Sigmoid colon (tissue), 4 donors: ENCODE data around the gene RAMP1.

Experiments
- EP300 ChIP-seq, 4 donors: sonication (generic); formaldehyde crosslinking; IDR thresholded peaks; one replicate each; pipeline ENCODE4 v1.6.1; 2017; ENCODE audit warnings: antibody characterized with exemption in 4 of 4
- POLR2A ChIP-seq, 2 donors: fragments of 450-650 bp; IDR thresholded peaks; one replicate each; pipeline ENCODE4 v1.6.1; 2016; ENCODE audit warnings: antibody characterized with exemption in 2 of 2, mild to moderate bottlenecking in 2 of 2, moderate library complexity in 2 of 2
- POLR2AphosphoS5 ChIP-seq, 4 donors: sonication (generic); formaldehyde crosslinking; IDR thresholded peaks; one replicate each; pipeline ENCODE4 v1.6.1; 2017; ENCODE audit warnings: antibody characterized with exemption in 4 of 4
- TF ChIP-seq, protein P1 (sequence below), 4 experiments: fragments of 450-650 bp in 3 of 4; fragments of 200-600 bp in 1 of 4; IDR thresholded peaks; one replicate each; pipeline ENCODE4 v1.5.1; 2016 to 2019; ENCODE audit warnings: antibody characterized with exemption in 4 of 4, mild to moderate bottlenecking in 3 of 4, moderate library complexity in 2 of 4

DNA sequence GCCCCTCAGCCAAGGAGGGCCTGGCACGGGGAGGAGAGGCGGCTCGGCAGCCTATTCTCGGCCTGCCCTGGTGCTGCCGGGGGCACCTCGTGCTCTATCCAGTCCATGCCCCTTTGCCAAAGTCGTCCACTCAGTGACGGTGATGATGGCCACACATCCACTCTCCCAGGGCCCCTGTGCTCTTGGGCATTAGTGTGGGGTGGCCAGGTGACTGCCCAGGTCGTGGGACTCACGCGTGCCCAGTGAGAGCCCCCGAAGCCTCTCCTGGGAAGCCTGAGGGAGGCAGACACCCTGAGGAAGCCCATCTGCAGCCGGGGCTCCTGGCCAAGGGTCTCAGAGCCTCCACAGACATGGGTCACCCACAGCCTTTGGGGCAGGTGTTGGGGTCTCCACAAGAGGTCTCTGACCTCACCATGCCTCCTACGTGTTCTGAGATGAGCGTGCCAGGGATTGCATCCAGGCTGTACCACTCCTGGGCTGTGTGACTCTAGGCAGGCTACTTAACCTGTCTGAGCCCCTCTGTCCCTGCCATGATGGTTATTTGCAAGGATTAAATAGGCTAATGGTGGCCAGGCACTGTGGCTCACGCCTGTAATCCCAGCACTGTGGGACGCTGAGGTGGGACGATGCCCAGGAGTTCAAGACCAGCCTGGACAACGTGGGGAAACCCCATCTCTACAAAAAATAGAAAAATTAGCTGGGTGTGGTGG is 12.9 kb downstream of the RAMP1 start:
- TF ChIP-seq, protein P1, sequence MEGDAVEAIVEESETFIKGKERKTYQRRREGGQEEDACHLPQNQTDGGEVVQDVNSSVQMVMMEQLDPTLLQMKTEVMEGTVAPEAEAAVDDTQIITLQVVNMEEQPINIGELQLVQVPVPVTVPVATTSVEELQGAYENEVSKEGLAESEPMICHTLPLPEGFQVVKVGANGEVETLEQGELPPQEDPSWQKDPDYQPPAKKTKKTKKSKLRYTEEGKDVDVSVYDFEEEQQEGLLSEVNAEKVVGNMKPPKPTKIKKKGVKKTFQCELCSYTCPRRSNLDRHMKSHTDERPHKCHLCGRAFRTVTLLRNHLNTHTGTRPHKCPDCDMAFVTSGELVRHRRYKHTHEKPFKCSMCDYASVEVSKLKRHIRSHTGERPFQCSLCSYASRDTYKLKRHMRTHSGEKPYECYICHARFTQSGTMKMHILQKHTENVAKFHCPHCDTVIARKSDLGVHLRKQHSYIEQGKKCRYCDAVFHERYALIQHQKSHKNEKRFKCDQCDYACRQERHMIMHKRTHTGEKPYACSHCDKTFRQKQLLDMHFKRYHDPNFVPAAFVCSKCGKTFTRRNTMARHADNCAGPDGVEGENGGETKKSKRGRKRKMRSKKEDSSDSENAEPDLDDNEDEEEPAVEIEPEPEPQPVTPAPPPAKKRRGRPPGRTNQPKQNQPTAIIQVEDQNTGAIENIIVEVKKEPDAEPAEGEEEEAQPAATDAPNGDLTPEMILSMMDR (IDR thresholded peaks at IDR 0.05): no peak
- TF ChIP-seq EP300 (IDR thresholded peaks at IDR 0.05) (no peak), POLR2AphosphoS5 (IDR thresholded peaks at IDR 0.05) (no peak), POLR2A (IDR thresholded peaks at IDR 0.05) (no peak)
